HCT116 (cell line): Measurements from ENCODE around the gene CUEDC1. TPM values are rescaled to one million over a fixed set of nuclear protein-coding genes. Genes with fewer than 3 reads are reported as not detected.

Experiments used
- ATAC-seq: fragments of 200-7000 bp; cut with Tn5 transposase; 2 replicates; pipeline ENCODE4 v1.9.1; 2020; ENCODE audit warnings: mild to moderate bottlenecking, moderate library complexity
- BruUV-seq: library from RNA; stranded (reverse); fragments of 400-500 nt; replicated peaks from 2 replicates; lab custom pipeline; 2021; lab: Mats Ljungman, UMichigan
- CTCF ChIA-PET: fragments of 300-600 bp; sonication (Branson Sonifier 250); formaldehyde crosslinking; loops from one replicate; lab custom pipeline; 2021; ENCODE audit warnings: antibody characterized with exemption; lab: Charles Lee
- POLR2A ChIA-PET: fragments of 300-600, 350-600 bp; sonication (Branson Sonifier 250); formaldehyde crosslinking; loops from one replicate; lab custom pipeline; 2021; ENCODE audit warnings: antibody characterized with exemption; lab: Charles Lee
- RAD21 ChIA-PET, 2 experiments: fragments of 300-600 bp; sonication (Branson Sonifier 250); formaldehyde crosslinking; loops; one replicate each; lab custom pipeline; 2023; ENCODE audit warnings: low total read pairs in 2 of 2; ENCODE audit not compliant: uncharacterized antibody in 2 of 2, unreplicated experiment in 2 of 2, low non-redundant PET in 1 of 2; lab: Charles Lee
- DNase-seq: peaks from one replicate; pipeline ENCODE4 v3.0.0-alpha.2; 2010; ENCODE audit warnings: low read depth, low spot score
- H2AFZ ChIP-seq: fragments of 200-600 bp; shearing (Covaris generic), sonication (generic); 2 replicates; pipeline ENCODE4 v1.6.1; 2017; ENCODE audit warnings: low read depth, mixed run types, mixed read lengths, antibody characterized with exemption, low read length; ENCODE audit not compliant: poor library complexity, severe bottlenecking
- H3K27ac ChIP-seq: 2 replicates; pipeline ENCODE4 v1.5.1; 2012; ENCODE audit warnings: low read depth, low read length
- H3K27me3 ChIP-seq: fragments of 200-600 bp; sonication (generic); 2 replicates; pipeline ENCODE4 v1.6.1; 2016; ENCODE audit warnings: mixed run types, low read length, mixed read lengths; ENCODE audit not compliant: insufficient read depth
- H3K36me3 ChIP-seq, 2 experiments: fragments of 200-500 bp in 1 of 2; fragments of 200-600 bp in 1 of 2; sonication (Bioruptor generic) in 1 of 2; sonication (generic) in 1 of 2; 2 replicates each; pipeline versions ENCODE4 v1.5.1 to v1.6.1; 2014 to 2016; ENCODE audit warnings: low read length in 2 of 2, inconsistent platforms in 1 of 2, mixed read lengths in 1 of 2, mixed run types in 1 of 2; ENCODE audit not compliant: insufficient read depth in 2 of 2, control insufficient read depth in 1 of 2
- H3K4me1 ChIP-seq, 2 experiments: fragments of 200-600 bp in 1 of 2; sonication (generic) in 1 of 2; 2 replicates each; pipeline versions ENCODE4 v1.5.1 to v1.6.1; 2012 to 2017; ENCODE audit warnings: low read length in 2 of 2, inconsistent platforms in 1 of 2, mild to moderate bottlenecking in 1 of 2, mixed read lengths in 1 of 2, mixed run types in 1 of 2, moderate library complexity in 1 of 2; ENCODE audit not compliant: insufficient read depth in 2 of 2, control insufficient read depth in 1 of 2
- H3K4me2 ChIP-seq: fragments of 200-600 bp; sonication (generic); 2 replicates; pipeline ENCODE4 v1.6.1; 2017; ENCODE audit warnings: mixed run types, low read length, mixed read lengths
- H3K4me3 ChIP-seq, 2 experiments: fragments of 200-600 bp in 1 of 2; sonication (generic) in 1 of 2; replicated peaks in 1 of 2; 2 replicates each; pipeline ENCODE4 v1.5.1; 2011 to 2016; ENCODE audit warnings: low read length in 2 of 2, control low read depth in 1 of 2, low read depth in 1 of 2, mild to moderate bottlenecking in 1 of 2, mixed read lengths in 1 of 2, mixed run types in 1 of 2
- H3K79me2 ChIP-seq: fragments of 200-600 bp; sonication (generic); 2 replicates; pipeline ENCODE4 v1.6.1; 2017; ENCODE audit warnings: mild to moderate bottlenecking, mixed run types, low read length, moderate library complexity, mixed read lengths; ENCODE audit not compliant: insufficient read depth
- H3K9ac ChIP-seq: fragments of 200-600 bp; sonication (generic); 2 replicates; pipeline ENCODE4 v1.6.1; 2016; ENCODE audit warnings: low read length, mixed read lengths
- H3K9me2 ChIP-seq: fragments of 200-600 bp; sonication (generic), shearing (Covaris generic); 2 replicates; pipeline ENCODE4 v1.6.1; 2017; ENCODE audit warnings: mixed run types, mild to moderate bottlenecking, moderate library complexity; ENCODE audit not compliant: insufficient read depth
- H3K9me3 ChIP-seq, 2 experiments: fragments of 200-500 bp in 1 of 2; fragments of 200-600 bp in 1 of 2; sonication (Bioruptor generic) in 1 of 2; sonication (generic) in 1 of 2; 2 replicates each; pipeline ENCODE4 v1.6.1; 2014 to 2017; ENCODE audit warnings: low read length in 2 of 2, mixed read lengths in 2 of 2, inconsistent platforms in 1 of 2, low read depth in 1 of 2, mild to moderate bottlenecking in 1 of 2, mixed run types in 1 of 2, moderate library complexity in 1 of 2; ENCODE audit not compliant: control insufficient read depth in 1 of 2, insufficient read depth in 1 of 2
- H4K20me1 ChIP-seq: fragments of 200-600 bp; sonication (generic), shearing (Covaris generic); 2 replicates; pipeline ENCODE4 v1.6.1; 2017; ENCODE audit warnings: mixed run types, mild to moderate bottlenecking, moderate library complexity; ENCODE audit not compliant: insufficient read depth
- CBX3 ChIP-seq: IDR thresholded peaks from 2 replicates; pipeline ENCODE4 v1.6.1; 2012; ENCODE audit warnings: low read depth
- ELF1 ChIP-seq: IDR thresholded peaks from 2 replicates; pipeline ENCODE4 v1.6.1; 2012; ENCODE audit warnings: low read depth, borderline replicate concordance
- EZH2phosphoT487 ChIP-seq: fragments of 200-600 bp; IDR thresholded peaks from 2 replicates; pipeline ENCODE4 v1.6.1; 2018; ENCODE audit warnings: antibody characterized with exemption, borderline replicate concordance
- JUND ChIP-seq: IDR thresholded peaks from 2 replicates; pipeline ENCODE4 v1.6.1; 2012
- SIN3A ChIP-seq: IDR thresholded peaks from 2 replicates; pipeline ENCODE4 v1.6.1; 2012; ENCODE audit warnings: low read depth
- SP1 ChIP-seq: IDR thresholded peaks from 2 replicates; pipeline ENCODE4 v1.6.1; 2012; ENCODE audit warnings: low read depth
- SRF ChIP-seq: IDR thresholded peaks from 2 replicates; pipeline ENCODE4 v1.6.1; 2012; ENCODE audit warnings: low read depth
- YY1 ChIP-seq: IDR thresholded peaks from 2 replicates; pipeline ENCODE4 v1.6.1; 2011; ENCODE audit warnings: low read length, low read depth, moderate library complexity, mild to moderate bottlenecking; ENCODE audit not compliant: insufficient replicate concordance; ENCODE audit errors: extremely low read depth
- ZFX ChIP-seq: fragments of 450-650 bp; IDR thresholded peaks from 2 replicates; pipeline ENCODE4 v1.6.1; 2017
- intact Hi-C: fragments of 100-400 bp; cut with micrococcal nuclease; formaldehyde crosslinking; loops from 2 replicates; pipeline ENCODE4 v1.10.0; 2022
- total RNA-seq: library from RNA; stranded (reverse); gene quantifications from one replicate; pipeline ENCODE4 v1.2.1, GENCODE V29; 2021; ENCODE audit not compliant: unreplicated experiment
- TF ChIP-seq, protein P1 (sequence below): IDR thresholded peaks from 2 replicates; pipeline ENCODE4 v1.6.1; 2012; ENCODE audit warnings: low read depth
- TF ChIP-seq, protein P2 (sequence below): IDR thresholded peaks from 2 replicates; pipeline ENCODE4 v1.6.1; 2011; ENCODE audit warnings: mild to moderate bottlenecking, low read length, moderate library complexity; ENCODE audit not compliant: insufficient replicate concordance; ENCODE audit errors: extremely low read depth
- TF ChIP-seq, protein P3 (sequence below): IDR thresholded peaks from 2 replicates; pipeline ENCODE4 v1.6.1; 2012

The CUEDC1 gene
- total RNA-seq, 1 experiment from 2014 or later, result 60.2 TPM

DNA sequence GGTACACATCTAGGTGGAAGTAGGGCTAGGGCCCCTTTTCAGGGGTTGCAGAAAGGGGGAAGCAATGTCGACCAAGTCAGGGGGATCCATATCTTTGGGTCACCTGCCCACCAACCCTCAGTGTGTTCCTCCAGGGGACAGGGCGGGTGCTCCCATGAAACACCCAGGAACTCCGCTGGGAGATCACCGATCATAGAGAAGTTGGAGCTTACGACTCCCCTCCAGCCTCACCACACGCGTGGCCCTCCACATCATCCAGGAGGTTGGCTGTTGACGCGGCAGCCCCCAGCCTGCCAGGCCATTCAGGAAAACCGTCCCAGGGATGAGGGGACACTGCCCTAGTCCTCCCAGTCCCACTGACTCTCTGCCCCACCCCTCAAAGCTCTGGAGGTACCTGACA is 88.1 kb downstream of the CUEDC1 start:
- POLR2A ChIA-PET, result interaction anchor here (1.1 to 1.8 kb wide), 2 partner anchors 82 to 122 kb away, joined by 3 to 5 read pairs; no protein-coding TSS in a partner anchor
- H4K20me1 ChIP-seq, result no peaks in the 10 kb centered on the region
- H3K4me2 ChIP-seq, result peak overlapping the region; percentile 76
- BruUV-seq, result no TSS peak
- CTCF ChIA-PET, result interaction anchor here (0.9 to 5.0 kb wide), 7 partner anchors 8 to 246 kb away, joined by 3 to 36 read pairs (median 6); no protein-coding TSS in a partner anchor
- peaks cover 56 to 88% of the 10 kb centered on the region in 2 experiments for H3K4me1 ChIP-seq
- no peaks in the 10 kb centered on the region for H3K9me2 ChIP-seq
- intact Hi-C loops, result no loop called here
- peak overlapping the region; percentile 58 for H3K9ac ChIP-seq
- no peak for ATAC-seq
- DNase-seq, result no peak
- H3K27ac ChIP-seq, result peak overlapping the region; percentile 77
- RAD21 ChIA-PET, result no interaction called here
- no peak overlapping the region for H2AFZ ChIP-seq
- H3K4me3 ChIP-seq, result no peak overlapping the region
- H3K9me3 ChIP-seq, result no peaks in the 10 kb centered on the region
- H3K27me3 ChIP-seq, result no peaks in the 10 kb centered on the region
- H3K36me3 ChIP-seq, result peaks cover 0 to 22% of the 10 kb centered on the region in 2 experiments; a peak in 2 of 4 replicates
- TF ChIP-seq SRF, result no peak
- TF ChIP-seq, protein P1, sequence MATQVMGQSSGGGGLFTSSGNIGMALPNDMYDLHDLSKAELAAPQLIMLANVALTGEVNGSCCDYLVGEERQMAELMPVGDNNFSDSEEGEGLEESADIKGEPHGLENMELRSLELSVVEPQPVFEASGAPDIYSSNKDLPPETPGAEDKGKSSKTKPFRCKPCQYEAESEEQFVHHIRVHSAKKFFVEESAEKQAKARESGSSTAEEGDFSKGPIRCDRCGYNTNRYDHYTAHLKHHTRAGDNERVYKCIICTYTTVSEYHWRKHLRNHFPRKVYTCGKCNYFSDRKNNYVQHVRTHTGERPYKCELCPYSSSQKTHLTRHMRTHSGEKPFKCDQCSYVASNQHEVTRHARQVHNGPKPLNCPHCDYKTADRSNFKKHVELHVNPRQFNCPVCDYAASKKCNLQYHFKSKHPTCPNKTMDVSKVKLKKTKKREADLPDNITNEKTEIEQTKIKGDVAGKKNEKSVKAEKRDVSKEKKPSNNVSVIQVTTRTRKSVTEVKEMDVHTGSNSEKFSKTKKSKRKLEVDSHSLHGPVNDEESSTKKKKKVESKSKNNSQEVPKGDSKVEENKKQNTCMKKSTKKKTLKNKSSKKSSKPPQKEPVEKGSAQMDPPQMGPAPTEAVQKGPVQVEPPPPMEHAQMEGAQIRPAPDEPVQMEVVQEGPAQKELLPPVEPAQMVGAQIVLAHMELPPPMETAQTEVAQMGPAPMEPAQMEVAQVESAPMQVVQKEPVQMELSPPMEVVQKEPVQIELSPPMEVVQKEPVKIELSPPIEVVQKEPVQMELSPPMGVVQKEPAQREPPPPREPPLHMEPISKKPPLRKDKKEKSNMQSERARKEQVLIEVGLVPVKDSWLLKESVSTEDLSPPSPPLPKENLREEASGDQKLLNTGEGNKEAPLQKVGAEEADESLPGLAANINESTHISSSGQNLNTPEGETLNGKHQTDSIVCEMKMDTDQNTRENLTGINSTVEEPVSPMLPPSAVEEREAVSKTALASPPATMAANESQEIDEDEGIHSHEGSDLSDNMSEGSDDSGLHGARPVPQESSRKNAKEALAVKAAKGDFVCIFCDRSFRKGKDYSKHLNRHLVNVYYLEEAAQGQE, result no peak
- TF ChIP-seq SIN3A, result no peak
- no peak for TF ChIP-seq ELF1
- TF ChIP-seq JUND, result no peak
- no peak for TF ChIP-seq CBX3
- TF ChIP-seq SP1, result no peak
- TF ChIP-seq ZFX, result no peak
- TF ChIP-seq, protein P2, sequence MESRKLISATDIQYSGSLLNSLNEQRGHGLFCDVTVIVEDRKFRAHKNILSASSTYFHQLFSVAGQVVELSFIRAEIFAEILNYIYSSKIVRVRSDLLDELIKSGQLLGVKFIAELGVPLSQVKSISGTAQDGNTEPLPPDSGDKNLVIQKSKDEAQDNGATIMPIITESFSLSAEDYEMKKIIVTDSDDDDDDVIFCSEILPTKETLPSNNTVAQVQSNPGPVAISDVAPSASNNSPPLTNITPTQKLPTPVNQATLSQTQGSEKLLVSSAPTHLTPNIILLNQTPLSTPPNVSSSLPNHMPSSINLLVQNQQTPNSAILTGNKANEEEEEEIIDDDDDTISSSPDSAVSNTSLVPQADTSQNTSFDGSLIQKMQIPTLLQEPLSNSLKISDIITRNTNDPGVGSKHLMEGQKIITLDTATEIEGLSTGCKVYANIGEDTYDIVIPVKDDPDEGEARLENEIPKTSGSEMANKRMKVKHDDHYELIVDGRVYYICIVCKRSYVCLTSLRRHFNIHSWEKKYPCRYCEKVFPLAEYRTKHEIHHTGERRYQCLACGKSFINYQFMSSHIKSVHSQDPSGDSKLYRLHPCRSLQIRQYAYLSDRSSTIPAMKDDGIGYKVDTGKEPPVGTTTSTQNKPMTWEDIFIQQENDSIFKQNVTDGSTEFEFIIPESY, result no peak
- no peak for TF ChIP-seq YY1
- no peak for TF ChIP-seq EZH2phosphoT487
- TF ChIP-seq, protein P3, sequence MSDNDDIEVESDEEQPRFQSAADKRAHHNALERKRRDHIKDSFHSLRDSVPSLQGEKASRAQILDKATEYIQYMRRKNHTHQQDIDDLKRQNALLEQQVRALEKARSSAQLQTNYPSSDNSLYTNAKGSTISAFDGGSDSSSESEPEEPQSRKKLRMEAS, result no peak
- no peaks in the 10 kb centered on the region for H3K79me2 ChIP-seq
